Endothelial cell of umbilical vein (primary cell): Measurements from ENCODE around the gene ABR.

Experiments used
- CTCF ChIP-seq, 2 donors: IDR thresholded peaks; 1 replicate in 1 of 2; 2 replicates in 1 of 2; pipeline ENCODE4 v1.5.1; 2011; ENCODE audit warnings: low read length in 2 of 2, mild to moderate bottlenecking in 2 of 2, moderate library complexity in 2 of 2, control low read depth in 1 of 2, inconsistent platforms in 1 of 2, low read depth in 1 of 2; ENCODE audit not compliant: insufficient read depth in 1 of 2; ENCODE audit errors: extremely low read depth in 1 of 2
- EZH2 ChIP-seq: IDR thresholded peaks from 2 replicates; pipeline ENCODE4 v1.6.1; 2012; ENCODE audit warnings: borderline replicate concordance, low read depth, mild to moderate bottlenecking, moderate library complexity, low read length, inconsistent platforms; ENCODE audit not compliant: severe bottlenecking
- FOS ChIP-seq: IDR thresholded peaks from 2 replicates; pipeline ENCODE4 v1.6.1; 2011; ENCODE audit warnings: mild to moderate bottlenecking, low read length, moderate library complexity, borderline replicate concordance; ENCODE audit not compliant: insufficient read depth
- GATA2 ChIP-seq: IDR thresholded peaks from 2 replicates; pipeline ENCODE4 v1.7.0; 2011; ENCODE audit warnings: low read depth, mild to moderate bottlenecking, moderate library complexity, mixed read lengths, low read length; ENCODE audit not compliant: insufficient read length, insufficient read depth
- JUN ChIP-seq: IDR thresholded peaks from 2 replicates; pipeline ENCODE4 v1.6.1; 2011; ENCODE audit warnings: borderline replicate concordance, low read depth; ENCODE audit not compliant: insufficient read length, insufficient read depth
- MAX ChIP-seq: IDR thresholded peaks from 2 replicates; pipeline ENCODE4 v1.6.1; 2011; ENCODE audit not compliant: insufficient read depth, insufficient read length
- POLR2A ChIP-seq: IDR thresholded peaks from 2 replicates; pipeline ENCODE4 v1.6.1; 2012; ENCODE audit warnings: low read depth, mild to moderate bottlenecking, control low read depth, low read length
- POLR2AphosphoS5 ChIP-seq: IDR thresholded peaks from 2 replicates; pipeline ENCODE4 v1.6.1; 2012; ENCODE audit warnings: low read depth, mild to moderate bottlenecking, control low read depth, low read length, moderate library complexity; ENCODE audit not compliant: insufficient read depth

- no peak for TF ChIP-seq POLR2AphosphoS5
- TF ChIP-seq EZH2: no peak
- no peak for TF ChIP-seq CTCF (IDR thresholded peaks at IDR 0.05; ENCODE audit: extremely low read depth in 1 of 2, insufficient read depth in 1 of 2, low read depth in 1 of 2, low read length in 2 of 2)
- no peak for TF ChIP-seq POLR2A
- no peak for TF ChIP-seq FOS
- TF ChIP-seq JUN: no peak
- no peak for TF ChIP-seq GATA2
- no peak for TF ChIP-seq MAX
Observed at GRCh38 chr17:1010586-1010985, 169.2 kb downstream of the ABR start.
